ENCODE measurements around the gene GMPR2. TPM values are rescaled to one million over a fixed set of nuclear protein-coding genes. Genes with fewer than 3 reads are reported as not detected.
A peak's percentile ranks its signal among the peaks of the same experiment; 100 is the strongest.

Gene GMPR2
- total RNA-seq, 1 donor: 86.5 TPM

- Histone ChIP-seq H3K27ac (ENCODE audit: low read depth, low read length) (no peak overlapping the region), H3K79me2 (ENCODE audit: insufficient read depth, low read length) (no peaks in the 10 kb centered on the region), H3K4me3 (ENCODE audit: insufficient read depth, low read length) (no peak overlapping the region), H3K36me3 (ENCODE audit: insufficient read depth, low read length) (no peaks in the 10 kb centered on the region), H4K20me1 (ENCODE audit: insufficient read depth, low read length) (no peaks in the 10 kb centered on the region), H2AFZ (ENCODE audit: low read length) (no peak overlapping the region), H3K9me3 (ENCODE audit: low read depth, low read length) (no peaks in the 10 kb centered on the region), H3K4me1 (ENCODE audit: insufficient read depth, low read length) (no peaks in the 10 kb centered on the region), H3K4me2 (ENCODE audit: insufficient read depth, low read length) (no peak overlapping the region), H3K27me3 (ENCODE audit: insufficient read depth, low read length) (no peaks in the 10 kb centered on the region)
- DNase-seq (ENCODE audit: insufficient read length, low spot score, missing footprints): peak; percentile 58
- TF ChIP-seq CTCF (IDR thresholded peaks at IDR 0.05; ENCODE audit: extremely low read depth, low read depth, low read length): no peak
These were observed 26.0 kb downstream of the GMPR2 start for GRCh38 chr14:24258548-24259265.

- H3K27me3 ChIP-seq (ENCODE audit: insufficient read depth, low read length): no peaks in the 10 kb centered on the region
- no peaks in the 10 kb centered on the region for H3K4me1 ChIP-seq (ENCODE audit: insufficient read depth, low read length)
- no peak for TF ChIP-seq CTCF (IDR thresholded peaks at IDR 0.05; ENCODE audit: extremely low read depth, low read depth, low read length)
- H3K4me2 ChIP-seq (ENCODE audit: insufficient read depth, low read length): no peak overlapping the region
- H2AFZ ChIP-seq (ENCODE audit: low read length): no peak overlapping the region
- H3K9me3 ChIP-seq (ENCODE audit: low read depth, low read length): no peaks in the 10 kb centered on the region
- no peaks in the 10 kb centered on the region for H3K79me2 ChIP-seq (ENCODE audit: insufficient read depth, low read length)
- peak; percentile 82 for DNase-seq (ENCODE audit: insufficient read length, low spot score, missing footprints)
- H3K36me3 ChIP-seq (ENCODE audit: insufficient read depth, low read length): no peaks in the 10 kb centered on the region
- H4K20me1 ChIP-seq (ENCODE audit: insufficient read depth, low read length): no peaks in the 10 kb centered on the region
- no peak overlapping the region for H3K27ac ChIP-seq (ENCODE audit: low read depth, low read length)
- H3K4me3 ChIP-seq (ENCODE audit: insufficient read depth, low read length): no peak overlapping the region
These were observed 26.7 kb downstream of the GMPR2 start for GRCh38 chr14:24259282-24260025.

- H3K27ac ChIP-seq (ENCODE audit: low read depth, low read length): no peak overlapping the region
- no peak for TF ChIP-seq CTCF (IDR thresholded peaks at IDR 0.05; ENCODE audit: extremely low read depth, low read depth, low read length)
- H3K4me1 ChIP-seq (ENCODE audit: insufficient read depth, low read length): no peaks in the 10 kb centered on the region
- H3K9me3 ChIP-seq (ENCODE audit: low read depth, low read length): no peaks in the 10 kb centered on the region
- H3K79me2 ChIP-seq (ENCODE audit: insufficient read depth, low read length): no peaks in the 10 kb centered on the region
- H3K27me3 ChIP-seq (ENCODE audit: insufficient read depth, low read length): no peaks in the 10 kb centered on the region
- peak; percentile 75 for DNase-seq (ENCODE audit: insufficient read length, low spot score, missing footprints)
- peaks cover 3% of the 10 kb centered on the region for H3K36me3 ChIP-seq (ENCODE audit: insufficient read depth, low read length)
- no peak overlapping the region for H3K4me3 ChIP-seq (ENCODE audit: insufficient read depth, low read length)
- no peaks in the 10 kb centered on the region for H4K20me1 ChIP-seq (ENCODE audit: insufficient read depth, low read length)
- H2AFZ ChIP-seq (ENCODE audit: low read length): no peak overlapping the region
- no peak overlapping the region for H3K4me2 ChIP-seq (ENCODE audit: insufficient read depth, low read length)
These were observed 27.5 kb downstream of the GMPR2 start for GRCh38 chr14:24260026-24260779.

- H3K27me3 ChIP-seq (ENCODE audit: insufficient read depth, low read length): no peaks in the 10 kb centered on the region
- H3K79me2 ChIP-seq (ENCODE audit: insufficient read depth, low read length): no peaks in the 10 kb centered on the region
- no peak overlapping the region for H3K4me3 ChIP-seq (ENCODE audit: insufficient read depth, low read length)
- H3K4me1 ChIP-seq (ENCODE audit: insufficient read depth, low read length): no peaks in the 10 kb centered on the region
- H3K9me3 ChIP-seq (ENCODE audit: low read depth, low read length): no peaks in the 10 kb centered on the region
- no peak overlapping the region for H3K27ac ChIP-seq (ENCODE audit: low read depth, low read length)
- H2AFZ ChIP-seq (ENCODE audit: low read length): no peak overlapping the region
- TF ChIP-seq CTCF (IDR thresholded peaks at IDR 0.05; ENCODE audit: extremely low read depth, low read depth, low read length): no peak
- DNase-seq (ENCODE audit: insufficient read length, low spot score, missing footprints): no peak
- peaks cover 6% of the 10 kb centered on the region for H3K36me3 ChIP-seq (ENCODE audit: insufficient read depth, low read length)
- no peak overlapping the region for H3K4me2 ChIP-seq (ENCODE audit: insufficient read depth, low read length)
- no peaks in the 10 kb centered on the region for H4K20me1 ChIP-seq (ENCODE audit: insufficient read depth, low read length)
These were observed 28.0 kb downstream of the GMPR2 start for GRCh38 chr14:24260780-24261157.

All from osteoblast (primary cell).